Endothelial cell of umbilical vein (primary cell): ENCODE results near the gene ENAH. TPM values are rescaled to one million over a fixed set of nuclear protein-coding genes. Genes with fewer than 3 reads are reported as not detected.

Experiments
- BruUV-seq: library from RNA; stranded (reverse); fragments of 400-500 nt; replicated peaks from 2 replicates; lab custom pipeline; 2021; lab: Mats Ljungman, UMichigan
- CTCF ChIA-PET: fragments of 300-600, 350-600 bp; sonication (Branson Sonifier 250); formaldehyde crosslinking; loops from one replicate; lab custom pipeline; 2021; ENCODE audit warnings: antibody characterized with exemption, inconsistent platforms; lab: Charles Lee
- POLR2A ChIA-PET: fragments of 300-600, 350-600 bp; sonication (Branson Sonifier 250); formaldehyde crosslinking; loops from one replicate; lab custom pipeline; 2021; ENCODE audit warnings: antibody characterized with exemption, inconsistent platforms; lab: Charles Lee
- DNase-seq: peaks from one replicate; pipeline ENCODE4 v3.0.0-alpha.2; 2011; ENCODE audit warnings: low read depth, low spot score
- FAIRE-seq: peaks from 2 replicates; lab custom pipeline; 2011; peaks lifted over from hg19 to GRCh38; lab: Jason Lieb, UNC
- H2AFZ ChIP-seq: 2 replicates; pipeline ENCODE4 v1.6.0; 2012; ENCODE audit warnings: low read depth, low read length, control low read depth, inconsistent platforms
- H3K27ac ChIP-seq: 2 replicates; pipeline ENCODE4 v1.5.1; 2011; ENCODE audit warnings: low read depth, mild to moderate bottlenecking, control low read depth, low read length, moderate library complexity; ENCODE audit not compliant: insufficient read depth
- H3K27me3 ChIP-seq, 2 experiments: 2 replicates each; pipeline versions ENCODE4 v1.6.0 to v1.6.1; 2011; ENCODE audit warnings: low read length in 2 of 2, mixed read lengths in 1 of 2; ENCODE audit not compliant: control insufficient read depth in 2 of 2, insufficient read depth in 2 of 2
- H3K36me3 ChIP-seq, 2 experiments: 2 replicates in 1 of 2; 3 replicates in 1 of 2; pipeline ENCODE4 v1.5.1; 2011; ENCODE audit warnings: low read length in 2 of 2, mild to moderate bottlenecking in 1 of 2, moderate library complexity in 1 of 2; ENCODE audit not compliant: control insufficient read depth in 2 of 2, insufficient read depth in 2 of 2; ENCODE audit errors: extremely low read depth in 1 of 2
- H3K4me1 ChIP-seq: 3 replicates; pipeline ENCODE4 v1.5.1; 2011; ENCODE audit warnings: mild to moderate bottlenecking, low read length; ENCODE audit not compliant: control insufficient read depth, insufficient read depth; ENCODE audit errors: extremely low read depth
- H3K4me2 ChIP-seq: 2 replicates; pipeline ENCODE4 v1.6.1; 2011; ENCODE audit warnings: low read length, control low read depth, mixed read lengths; ENCODE audit not compliant: insufficient read depth
- H3K4me3 ChIP-seq, 3 experiments: fragments of 200-600 bp in 1 of 3; sonication (generic), shearing (Covaris generic) in 1 of 3; replicated peaks in 1 of 3; 2 replicates each; pipeline ENCODE4 v1.5.1; 2011 to 2016; ENCODE audit warnings: control low read depth in 3 of 3, low read length in 3 of 3, mild to moderate bottlenecking in 2 of 3, inconsistent platforms in 1 of 3, low read depth in 1 of 3, moderate library complexity in 1 of 3; ENCODE audit not compliant: insufficient read depth in 1 of 3
- H3K79me2 ChIP-seq: 2 replicates; pipeline ENCODE4 v1.6.0; 2012; ENCODE audit warnings: low read length, inconsistent platforms; ENCODE audit not compliant: control insufficient read depth, insufficient read depth
- H3K9ac ChIP-seq: replicated peaks from 2 replicates; pipeline ENCODE3; 2011; ENCODE audit warnings: low read length, control low read depth; ENCODE audit not compliant: insufficient read depth; ENCODE audit errors: extremely low read depth
- H3K9me1 ChIP-seq: replicated peaks from 3 replicates; pipeline ENCODE4 v1.6.0; 2011; ENCODE audit warnings: mild to moderate bottlenecking, low read length; ENCODE audit not compliant: control insufficient read depth, insufficient read depth; ENCODE audit errors: extremely low read depth
- H3K9me3 ChIP-seq: replicated peaks from 2 replicates; pipeline ENCODE4 v1.5.1; 2012; ENCODE audit warnings: low read length, inconsistent platforms; ENCODE audit not compliant: control insufficient read depth, insufficient read depth
- H4K20me1 ChIP-seq: replicated peaks from 2 replicates; pipeline ENCODE3; 2011; ENCODE audit warnings: mild to moderate bottlenecking, low read length; ENCODE audit not compliant: control insufficient read depth, insufficient read depth; ENCODE audit errors: extremely low read depth
- EZH2 ChIP-seq: IDR thresholded peaks from 2 replicates; pipeline ENCODE4 v1.6.1; 2012; ENCODE audit warnings: borderline replicate concordance, low read depth, mild to moderate bottlenecking, moderate library complexity, low read length, inconsistent platforms; ENCODE audit not compliant: severe bottlenecking
- GATA2 ChIP-seq: IDR thresholded peaks from 2 replicates; pipeline ENCODE4 v1.7.0; 2011; ENCODE audit warnings: low read depth, mild to moderate bottlenecking, moderate library complexity, mixed read lengths, low read length; ENCODE audit not compliant: insufficient read length, insufficient read depth
- JUN ChIP-seq: IDR thresholded peaks from 2 replicates; pipeline ENCODE4 v1.6.1; 2011; ENCODE audit warnings: borderline replicate concordance, low read depth; ENCODE audit not compliant: insufficient read length, insufficient read depth
- MYC ChIP-seq: IDR thresholded peaks from one replicate; pipeline ENCODE4 v1.6.1; 2011; ENCODE audit warnings: mild to moderate bottlenecking, low read depth, low read length
- POLR2A ChIP-seq: IDR thresholded peaks from 2 replicates; pipeline ENCODE4 v1.6.1; 2012; ENCODE audit warnings: low read depth, mild to moderate bottlenecking, control low read depth, low read length
- POLR2AphosphoS5 ChIP-seq: IDR thresholded peaks from 2 replicates; pipeline ENCODE4 v1.6.1; 2012; ENCODE audit warnings: low read depth, mild to moderate bottlenecking, control low read depth, low read length, moderate library complexity; ENCODE audit not compliant: insufficient read depth
- dilution Hi-C: fragments of 300-500 bp; cut with MboI; formaldehyde crosslinking; loops from one replicate; pipeline ENCODE4 v1.15.0; 2019; ENCODE audit warnings: low sequenced_read_pairs; ENCODE audit not compliant: extremely low pct_ligation_motif_present
- intact Hi-C: fragments of 100-400 bp; cut with micrococcal nuclease; formaldehyde crosslinking; loops from one replicate; pipeline ENCODE4 v1.10.0; 2022
- polyA plus RNA-seq, 4 experiments: library from polyadenylated mRNA; depleted of rRNA in 3 of 4; stranded (reverse) in 3 of 4; unstranded in 1 of 4; fragments of >200 nt; gene quantifications; 2 replicates each; pipeline versions ENCODE4 v1.2.1 to v1.2.3, GENCODE V29; 2011 to 2012; ENCODE audit warnings: missing spikeins in 1 of 4
- total RNA-seq: library from RNA; stranded (reverse); gene quantifications from 2 replicates; pipeline ENCODE4 v1.2.3, GENCODE V29; 2021
- TF ChIP-seq, protein P1 (sequence below), 2 donors: IDR thresholded peaks; 1 replicate in 1 of 2; 2 replicates in 1 of 2; pipeline ENCODE4 v1.5.1; 2011; ENCODE audit warnings: low read length in 2 of 2, mild to moderate bottlenecking in 2 of 2, moderate library complexity in 2 of 2, control low read depth in 1 of 2, inconsistent platforms in 1 of 2, low read depth in 1 of 2; ENCODE audit not compliant: insufficient read depth in 1 of 2; ENCODE audit errors: extremely low read depth in 1 of 2

ENAH gene
- total and polyA plus RNA-seq, 2 donors (not counting 3 experiments of a cell fraction or from before 2014, with no cell fraction given), result 19.9 to 95.6 TPM

DNA sequence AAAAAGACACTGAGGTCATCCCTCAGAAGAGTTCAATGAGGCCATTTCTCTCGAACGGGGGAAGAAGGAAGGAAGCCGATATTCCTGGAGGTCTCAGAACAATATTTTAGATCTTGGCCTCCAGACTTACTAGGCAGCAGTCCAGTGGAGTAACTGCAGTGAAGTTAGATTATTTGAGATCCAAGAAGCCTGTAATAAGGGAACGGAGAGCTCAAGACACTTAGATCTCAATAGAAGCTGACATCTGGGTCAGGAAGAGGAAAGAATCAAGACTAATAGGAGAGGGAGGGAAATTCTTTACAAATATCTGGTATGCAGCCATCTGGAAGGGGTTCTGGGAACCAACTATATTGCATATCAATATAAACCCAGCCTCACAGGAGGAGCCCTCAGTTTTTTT, 13.6 kb upstream of the ENAH start:
- Histone ChIP-seq H3K9ac (no peak overlapping the region), H3K9me3 (no peaks in the 10 kb centered on the region), H3K27ac (no peak overlapping the region), H3K4me2 (no peak overlapping the region), H3K4me3 (no peak overlapping the region), H2AFZ (peak overlapping the region; percentile 43), H3K36me3 (no peaks in the 10 kb centered on the region), H3K79me2 (no peaks in the 10 kb centered on the region), H3K9me1 (no peaks in the 10 kb centered on the region), H4K20me1 (no peaks in the 10 kb centered on the region), H3K4me1 (no peaks in the 10 kb centered on the region), H3K27me3 (no peaks in the 10 kb centered on the region)
- FAIRE-seq (no peak), DNase-seq (peak; percentile 20)
- dilution Hi-C loops, result no loop called here
- CTCF ChIA-PET, result interaction anchor here (0.9 to 1.5 kb wide), 4 partner anchors 19 to 106 kb away, joined by 3 to 5 read pairs (median 4); no protein-coding TSS in a partner anchor
- intact Hi-C loops, result no loop called here
- TF ChIP-seq JUN, result no peak
- BruUV-seq, result no TSS peak
- POLR2A ChIA-PET, result no interaction called here

DNA sequence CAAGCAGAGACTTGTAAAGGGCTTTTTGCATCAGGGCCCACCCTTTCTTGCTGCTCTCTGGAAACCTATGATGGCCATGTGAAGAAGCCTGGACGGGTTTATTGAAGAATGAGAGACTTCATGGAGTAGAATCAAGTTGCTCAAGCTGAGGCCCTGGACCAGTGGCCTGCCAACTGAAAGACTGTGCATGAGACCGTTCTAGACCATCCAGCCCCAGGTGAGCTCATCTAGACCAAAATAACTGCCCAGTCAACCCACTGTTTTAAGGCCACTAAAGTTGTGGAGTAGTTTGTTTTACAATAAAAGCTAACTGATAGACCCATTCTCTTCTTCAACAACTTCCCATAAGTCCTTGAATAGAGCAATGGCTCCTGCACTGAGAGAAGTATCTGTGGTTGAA, 11.8 kb upstream of the ENAH start:
- no TSS peak for BruUV-seq
- Histone ChIP-seq H3K27me3 (no peaks in the 10 kb centered on the region), H3K4me2 (no peak overlapping the region), H3K79me2 (no peaks in the 10 kb centered on the region), H3K9me3 (no peaks in the 10 kb centered on the region), H2AFZ (no peak overlapping the region), H3K9ac (no peak overlapping the region), H3K36me3 (no peaks in the 10 kb centered on the region), H3K4me3 (no peak overlapping the region), H3K9me1 (no peaks in the 10 kb centered on the region), H3K4me1 (no peaks in the 10 kb centered on the region), H3K27ac (no peak overlapping the region), H4K20me1 (no peaks in the 10 kb centered on the region)
- DNase-seq (no peak), FAIRE-seq (no peak)
- TF ChIP-seq EZH2, result no peak
- no peak for TF ChIP-seq JUN
- TF ChIP-seq MYC, result no peak
- TF ChIP-seq POLR2AphosphoS5, result no peak
- no peak for TF ChIP-seq GATA2
- TF ChIP-seq, protein P1, sequence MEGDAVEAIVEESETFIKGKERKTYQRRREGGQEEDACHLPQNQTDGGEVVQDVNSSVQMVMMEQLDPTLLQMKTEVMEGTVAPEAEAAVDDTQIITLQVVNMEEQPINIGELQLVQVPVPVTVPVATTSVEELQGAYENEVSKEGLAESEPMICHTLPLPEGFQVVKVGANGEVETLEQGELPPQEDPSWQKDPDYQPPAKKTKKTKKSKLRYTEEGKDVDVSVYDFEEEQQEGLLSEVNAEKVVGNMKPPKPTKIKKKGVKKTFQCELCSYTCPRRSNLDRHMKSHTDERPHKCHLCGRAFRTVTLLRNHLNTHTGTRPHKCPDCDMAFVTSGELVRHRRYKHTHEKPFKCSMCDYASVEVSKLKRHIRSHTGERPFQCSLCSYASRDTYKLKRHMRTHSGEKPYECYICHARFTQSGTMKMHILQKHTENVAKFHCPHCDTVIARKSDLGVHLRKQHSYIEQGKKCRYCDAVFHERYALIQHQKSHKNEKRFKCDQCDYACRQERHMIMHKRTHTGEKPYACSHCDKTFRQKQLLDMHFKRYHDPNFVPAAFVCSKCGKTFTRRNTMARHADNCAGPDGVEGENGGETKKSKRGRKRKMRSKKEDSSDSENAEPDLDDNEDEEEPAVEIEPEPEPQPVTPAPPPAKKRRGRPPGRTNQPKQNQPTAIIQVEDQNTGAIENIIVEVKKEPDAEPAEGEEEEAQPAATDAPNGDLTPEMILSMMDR (IDR thresholded peaks at IDR 0.05; ENCODE audit: extremely low read depth in 1 of 2, insufficient read depth in 1 of 2, low read depth in 1 of 2, low read length in 2 of 2), result no peak
- TF ChIP-seq POLR2A, result no peak
- ChIA-PET POLR2A (no interaction called here), CTCF (interaction anchor here (0.7 to 1.4 kb wide), 2 partner anchors 10 to 15 kb away, joined by 3 read pairs; no protein-coding TSS in a partner anchor)
- dilution Hi-C loops, result loop anchor here (5.0 kb wide), 1 partner anchor 68 kb away; no protein-coding TSS in a partner anchor
- intact Hi-C loops, result no loop called here
